Testis (tissue), 2 donors: ENCODE data around the gene SRRM1.

Source experiments
- POLR2A ChIP-seq: fragments of 450-650 bp; IDR thresholded peaks from one replicate; pipeline ENCODE4 v1.6.1; 2017; ENCODE audit warnings: antibody characterized with exemption, mild to moderate bottlenecking, moderate library complexity
- TF ChIP-seq, protein P1 (sequence below), 3 experiments: fragments of 450-650 bp in 2 of 3; fragments of 200-600 bp in 1 of 3; sonication (generic) in 1 of 3; IDR thresholded peaks; one replicate each; pipeline ENCODE4 v1.5.1; 2016 to 2019; ENCODE audit warnings: antibody characterized with exemption in 3 of 3, mild to moderate bottlenecking in 2 of 3, moderate library complexity in 1 of 3

DNA sequence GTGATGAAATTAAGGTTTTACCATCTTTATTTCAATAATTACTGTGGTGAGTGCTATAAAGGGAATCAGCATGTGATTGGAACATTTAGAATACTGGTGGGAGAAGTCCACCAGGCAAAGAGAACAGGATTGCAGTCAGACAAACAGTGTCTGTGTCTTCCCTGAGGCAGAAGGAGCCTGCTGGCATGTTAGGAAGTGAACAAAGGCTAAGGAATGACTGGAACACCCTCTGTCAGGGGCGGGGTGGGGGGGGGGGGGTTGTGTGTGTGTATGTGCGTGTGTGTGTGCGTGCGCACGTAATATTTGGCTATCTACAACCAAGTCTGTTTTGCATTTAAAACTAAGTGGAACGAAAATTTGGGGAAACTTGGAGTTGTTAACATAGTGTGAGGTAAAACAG is 30.2 kb downstream of the SRRM1 start:
- TF ChIP-seq, protein P1, sequence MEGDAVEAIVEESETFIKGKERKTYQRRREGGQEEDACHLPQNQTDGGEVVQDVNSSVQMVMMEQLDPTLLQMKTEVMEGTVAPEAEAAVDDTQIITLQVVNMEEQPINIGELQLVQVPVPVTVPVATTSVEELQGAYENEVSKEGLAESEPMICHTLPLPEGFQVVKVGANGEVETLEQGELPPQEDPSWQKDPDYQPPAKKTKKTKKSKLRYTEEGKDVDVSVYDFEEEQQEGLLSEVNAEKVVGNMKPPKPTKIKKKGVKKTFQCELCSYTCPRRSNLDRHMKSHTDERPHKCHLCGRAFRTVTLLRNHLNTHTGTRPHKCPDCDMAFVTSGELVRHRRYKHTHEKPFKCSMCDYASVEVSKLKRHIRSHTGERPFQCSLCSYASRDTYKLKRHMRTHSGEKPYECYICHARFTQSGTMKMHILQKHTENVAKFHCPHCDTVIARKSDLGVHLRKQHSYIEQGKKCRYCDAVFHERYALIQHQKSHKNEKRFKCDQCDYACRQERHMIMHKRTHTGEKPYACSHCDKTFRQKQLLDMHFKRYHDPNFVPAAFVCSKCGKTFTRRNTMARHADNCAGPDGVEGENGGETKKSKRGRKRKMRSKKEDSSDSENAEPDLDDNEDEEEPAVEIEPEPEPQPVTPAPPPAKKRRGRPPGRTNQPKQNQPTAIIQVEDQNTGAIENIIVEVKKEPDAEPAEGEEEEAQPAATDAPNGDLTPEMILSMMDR (IDR thresholded peaks at IDR 0.05): no peak
- no peak for TF ChIP-seq POLR2A
